ENCODE measurements around the gene CACNA2D3.

- TF ChIP-seq GATA2 (IDR thresholded peaks at IDR 0.05; ENCODE audit: low read depth, low read length) (no peak), GATA3 (IDR thresholded peaks at IDR 0.05; ENCODE audit: low read depth, low read length) (no peak)
Observed at GRCh38 chr3:54215521-54215920, 93.2 kb downstream of the CACNA2D3 start.
